Measurements from ENCODE around the gene STK25. TPM values are rescaled to one million over a fixed set of nuclear protein-coding genes. Genes with fewer than 3 reads are reported as not detected.
A peak's percentile ranks its signal among the peaks of the same experiment; 100 is the strongest.

STK25 gene
- total RNA-seq, 1 experiment from 2014 or later: 159 TPM

DNA sequence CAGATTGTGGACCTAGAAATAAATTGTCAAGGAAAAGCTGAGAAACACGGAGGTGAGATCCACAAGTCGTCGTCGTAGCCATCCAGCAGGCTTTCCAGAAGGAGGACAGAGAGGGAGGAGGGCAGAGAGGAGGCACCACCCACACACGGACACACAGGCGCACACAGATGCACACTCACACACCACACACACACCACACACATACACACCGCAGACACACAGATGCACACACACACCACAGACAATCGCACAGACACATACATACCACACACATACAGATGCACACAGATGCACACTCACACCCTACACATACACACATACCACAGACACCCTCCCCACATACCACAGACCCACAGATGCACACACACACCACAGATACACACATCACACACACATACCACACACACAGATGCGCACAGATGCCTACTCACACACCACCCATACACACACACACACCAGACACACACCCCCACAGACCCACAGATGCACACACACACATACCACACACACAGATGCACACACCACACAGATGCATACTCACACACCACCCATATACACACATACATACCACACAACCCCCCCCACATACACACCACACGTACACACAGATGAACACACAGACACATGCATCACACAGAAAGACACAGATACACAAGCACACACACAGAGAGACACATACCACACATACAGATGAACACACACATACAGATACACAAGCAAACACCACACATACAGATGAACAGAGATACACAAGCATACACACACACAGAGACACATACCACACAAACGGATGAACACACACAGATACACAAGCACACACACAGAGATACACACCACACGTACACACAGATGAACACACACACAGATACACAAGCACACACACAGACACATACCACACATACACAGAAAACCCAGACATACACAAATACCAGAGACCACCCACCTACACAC lies 37.4 kb upstream of the STK25 start:
- no peaks in the 10 kb centered on the region for H3K4me1 Mint-ChIP-seq (ENCODE audit: low read depth, unreplicated experiment)
- CTCF ChIA-PET: no interaction called here
- TF ChIP-seq, protein P1, sequence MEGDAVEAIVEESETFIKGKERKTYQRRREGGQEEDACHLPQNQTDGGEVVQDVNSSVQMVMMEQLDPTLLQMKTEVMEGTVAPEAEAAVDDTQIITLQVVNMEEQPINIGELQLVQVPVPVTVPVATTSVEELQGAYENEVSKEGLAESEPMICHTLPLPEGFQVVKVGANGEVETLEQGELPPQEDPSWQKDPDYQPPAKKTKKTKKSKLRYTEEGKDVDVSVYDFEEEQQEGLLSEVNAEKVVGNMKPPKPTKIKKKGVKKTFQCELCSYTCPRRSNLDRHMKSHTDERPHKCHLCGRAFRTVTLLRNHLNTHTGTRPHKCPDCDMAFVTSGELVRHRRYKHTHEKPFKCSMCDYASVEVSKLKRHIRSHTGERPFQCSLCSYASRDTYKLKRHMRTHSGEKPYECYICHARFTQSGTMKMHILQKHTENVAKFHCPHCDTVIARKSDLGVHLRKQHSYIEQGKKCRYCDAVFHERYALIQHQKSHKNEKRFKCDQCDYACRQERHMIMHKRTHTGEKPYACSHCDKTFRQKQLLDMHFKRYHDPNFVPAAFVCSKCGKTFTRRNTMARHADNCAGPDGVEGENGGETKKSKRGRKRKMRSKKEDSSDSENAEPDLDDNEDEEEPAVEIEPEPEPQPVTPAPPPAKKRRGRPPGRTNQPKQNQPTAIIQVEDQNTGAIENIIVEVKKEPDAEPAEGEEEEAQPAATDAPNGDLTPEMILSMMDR (IDR thresholded peaks at IDR 0.05; ENCODE audit: unreplicated experiment): no peak
- intact Hi-C loops (cut with micrococcal nuclease; ENCODE audit: unreplicated experiment): no loop called here
- H3K36me3 Mint-ChIP-seq (ENCODE audit: insufficient read depth, unreplicated experiment): no peaks in the 10 kb centered on the region
- no peaks in the 10 kb centered on the region for H3K9me3 Mint-ChIP-seq (ENCODE audit: low read depth, unreplicated experiment)
- no peak overlapping the region for H3K27ac Mint-ChIP-seq (ENCODE audit: unreplicated experiment)
- BruUV-seq (replicated peaks): no TSS peak
- H3K4me3 Mint-ChIP-seq (ENCODE audit: low read depth, unreplicated experiment): no peak overlapping the region
- no peak for DNase-seq
- H3K27me3 Mint-ChIP-seq (ENCODE audit: unreplicated experiment): no peaks in the 10 kb centered on the region

DNA sequence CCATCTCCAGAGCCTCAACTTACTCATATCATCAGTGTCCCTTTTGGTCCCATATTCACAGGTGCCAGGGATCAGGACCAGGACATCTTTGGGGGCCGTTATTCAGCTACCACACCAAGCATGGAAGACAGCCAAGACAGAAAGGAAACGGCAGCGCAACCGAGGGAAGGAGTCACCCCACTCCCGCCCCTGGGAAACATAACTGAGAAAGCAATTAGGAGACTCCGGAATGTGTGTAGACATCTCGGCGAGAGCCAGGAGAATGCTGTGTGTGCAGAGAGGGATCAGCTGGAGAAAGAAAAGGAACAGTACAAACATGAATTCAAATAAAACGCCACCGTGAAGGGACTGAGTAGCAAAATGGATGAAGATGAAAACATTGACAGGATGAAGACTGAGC lies 36.7 kb upstream of the STK25 start:
- H3K4me1 Mint-ChIP-seq (ENCODE audit: low read depth, unreplicated experiment): no peaks in the 10 kb centered on the region
- TF ChIP-seq, protein P1 (IDR thresholded peaks at IDR 0.05; ENCODE audit: unreplicated experiment): no peak
- H3K4me3 Mint-ChIP-seq (ENCODE audit: low read depth, unreplicated experiment): no peak overlapping the region
- no TSS peak for BruUV-seq (replicated peaks)
- no peaks in the 10 kb centered on the region for H3K27me3 Mint-ChIP-seq (ENCODE audit: unreplicated experiment)
- no peak overlapping the region for H3K27ac Mint-ChIP-seq (ENCODE audit: unreplicated experiment)
- intact Hi-C loops (cut with micrococcal nuclease; ENCODE audit: unreplicated experiment): no loop called here
- no peak for DNase-seq
- H3K36me3 Mint-ChIP-seq (ENCODE audit: insufficient read depth, unreplicated experiment): no peaks in the 10 kb centered on the region
- CTCF ChIA-PET: no interaction called here
- H3K9me3 Mint-ChIP-seq (ENCODE audit: low read depth, unreplicated experiment): no peaks in the 10 kb centered on the region

DNA sequence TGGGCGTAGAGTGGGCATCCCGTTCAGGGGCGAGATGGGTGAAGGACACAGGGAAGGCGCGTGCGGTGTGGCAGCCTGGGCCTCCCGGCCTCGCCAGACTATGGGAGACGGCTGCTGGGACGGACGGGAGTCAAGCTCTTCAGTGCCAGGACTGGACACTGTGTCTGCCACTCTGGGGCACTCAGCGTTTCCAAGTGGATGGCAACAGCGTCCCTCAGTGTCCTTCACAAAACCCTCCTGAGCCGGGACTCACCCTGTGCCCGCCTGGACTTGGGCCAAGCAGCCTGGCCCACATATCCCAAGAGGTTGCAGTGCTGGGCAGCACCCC lies 33.9 kb upstream of the STK25 start:
- H3K36me3 Mint-ChIP-seq (ENCODE audit: insufficient read depth, unreplicated experiment): no peaks in the 10 kb centered on the region

DNA sequence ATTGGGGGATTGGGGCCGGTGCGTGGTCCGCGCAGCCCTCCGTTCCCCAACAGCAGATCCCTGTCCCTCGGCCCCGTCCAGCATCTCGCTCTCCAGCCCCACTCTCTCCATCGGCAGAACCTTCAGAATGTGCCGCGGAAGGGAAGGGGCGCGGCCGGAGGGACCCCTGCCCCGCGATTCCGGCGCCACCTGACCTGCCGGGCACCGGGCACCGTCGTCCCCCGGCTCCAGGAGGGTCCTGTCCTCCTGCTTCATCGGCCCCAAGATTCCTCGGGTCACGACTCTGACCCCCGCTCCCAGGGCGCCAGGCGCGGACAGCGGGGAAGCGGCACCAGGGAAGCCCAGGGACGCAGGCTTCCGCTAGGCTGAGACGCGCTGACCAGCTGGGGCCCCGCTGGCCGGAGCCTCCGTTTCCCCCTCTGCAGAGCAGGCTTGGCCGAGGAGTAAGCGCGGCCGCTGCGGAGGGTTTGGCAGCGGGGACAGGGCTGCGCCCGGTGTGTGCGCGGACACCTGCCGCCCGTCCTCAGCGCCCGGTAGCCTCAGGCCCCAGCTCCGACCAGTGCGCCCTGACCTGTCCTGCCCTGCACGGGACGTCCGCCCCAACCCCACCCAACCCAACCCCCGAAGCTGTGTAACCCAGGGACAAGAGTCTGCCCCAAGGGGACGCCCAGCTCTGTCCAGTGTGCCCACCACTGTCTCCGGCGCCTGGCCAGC lies 33.3 kb upstream of the STK25 start:
- no TSS peak for BruUV-seq (replicated peaks)
- Mint-ChIP-seq H3K36me3 (ENCODE audit: insufficient read depth, unreplicated experiment) (no peaks in the 10 kb centered on the region), H3K9me3 (ENCODE audit: low read depth, unreplicated experiment) (no peaks in the 10 kb centered on the region), H3K4me3 (ENCODE audit: low read depth, unreplicated experiment) (peak overlapping the region; percentile 63), H3K27me3 (ENCODE audit: unreplicated experiment) (peaks cover 13% of the 10 kb centered on the region), H3K27ac (ENCODE audit: unreplicated experiment) (no peak overlapping the region), H3K4me1 (ENCODE audit: low read depth, unreplicated experiment) (no peaks in the 10 kb centered on the region)
- intact Hi-C loops (cut with micrococcal nuclease; ENCODE audit: unreplicated experiment): no loop called here
- CTCF ChIA-PET: interaction anchor here (0.6 kb wide), 1 partner anchor 18 kb away, joined by 4 read pairs; no protein-coding TSS in a partner anchor
- TF ChIP-seq, protein P1 (IDR thresholded peaks at IDR 0.05; ENCODE audit: unreplicated experiment): no peak
- no peak for DNase-seq

More for the DNA sequence above, 33.9 kb upstream of the STK25 start:
- H3K27ac Mint-ChIP-seq (ENCODE audit: unreplicated experiment): no peak overlapping the region
- no peaks in the 10 kb centered on the region for H3K4me1 Mint-ChIP-seq (ENCODE audit: low read depth, unreplicated experiment)
- H3K27me3 Mint-ChIP-seq (ENCODE audit: unreplicated experiment): peaks cover 13% of the 10 kb centered on the region
- no peaks in the 10 kb centered on the region for H3K9me3 Mint-ChIP-seq (ENCODE audit: low read depth, unreplicated experiment)
- no peak for DNase-seq
- intact Hi-C loops (cut with micrococcal nuclease; ENCODE audit: unreplicated experiment): no loop called here
- TF ChIP-seq, protein P1 (IDR thresholded peaks at IDR 0.05; ENCODE audit: unreplicated experiment): no peak
- CTCF ChIA-PET: interaction anchor here (0.6 kb wide), 2 partner anchors 18 to 88 kb away, joined by 4 to 6 read pairs; no protein-coding TSS in a partner anchor
- no TSS peak for BruUV-seq (replicated peaks)
- no peak overlapping the region for H3K4me3 Mint-ChIP-seq (ENCODE audit: low read depth, unreplicated experiment)
